Activated naive CD4-positive, alpha-beta T cell treated with anti-CD3 and anti-CD28 coated beads, Interleukin-2, amount 50 U/mL, for 72 hours (primary cell): ENCODE results near the gene NUBPL. TPM values are rescaled to one million over a fixed set of nuclear protein-coding genes. Genes with fewer than 3 reads are reported as not detected.

Experiments
- ATAC-seq, 2 donors: fragments of 150-1000 bp; cut with Tn5 transposase; 2 replicates each; pipeline ENCODE4 v1.10.0; 2021; ENCODE audit warnings: mild to moderate bottlenecking in 2 of 2, moderate library complexity in 2 of 2
- DNase-seq, 2 donors: peaks; one replicate each; pipeline ENCODE4 v3.0.0; 2021 to 2022; ENCODE audit warnings: low spot score in 2 of 2
- H3K27ac Mint-ChIP-seq, 2 donors: one replicate each; pipeline ENCODE4 v1.8.0; 2022; ENCODE audit warnings: mild to moderate bottlenecking in 2 of 2, mixed read lengths in 2 of 2
- H3K36me3 Mint-ChIP-seq, 2 donors: one replicate each; pipeline ENCODE4 v1.8.0; 2022; ENCODE audit warnings: mixed read lengths in 2 of 2
- H3K9me3 Mint-ChIP-seq, 2 donors: one replicate each; pipeline ENCODE4 v1.8.0; 2022; ENCODE audit warnings: mixed read lengths in 2 of 2
- total RNA-seq, 2 donors: library from RNA; stranded (reverse); gene quantifications; one replicate each; pipeline ENCODE4 v1.2.3, GENCODE V29; 2022

Gene NUBPL
- total RNA-seq, 2 donors from 2014 or later = 7.5 to 10.3 TPM

DNA sequence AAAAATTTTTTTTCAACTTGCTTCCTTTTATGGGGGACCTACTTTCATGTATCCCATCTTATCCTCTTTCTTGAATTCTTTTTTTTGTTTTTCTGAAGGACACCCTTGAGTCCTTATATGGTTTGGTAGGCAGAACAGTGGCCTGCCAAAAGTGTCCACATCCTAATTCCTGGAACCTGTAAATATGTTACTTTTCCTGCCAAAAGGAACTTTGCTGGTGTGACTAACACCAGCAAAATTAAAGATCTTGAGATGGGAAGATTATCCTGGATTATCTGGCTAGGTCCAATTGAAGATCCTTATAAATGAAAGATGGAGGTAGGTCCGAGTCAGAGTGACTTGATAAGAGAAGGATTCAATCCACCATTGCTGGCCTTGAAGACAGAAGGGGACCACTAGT lies 5.3 kb downstream of the NUBPL start:
- ATAC-seq (no peak), DNase-seq (no peak)
- peaks cover 0 to 3% of the 10 kb centered on the region in 2 donors for H3K36me3 Mint-ChIP-seq
- no peak overlapping the region for H3K27ac Mint-ChIP-seq
- H3K9me3 Mint-ChIP-seq = no peaks in the 10 kb centered on the region

DNA sequence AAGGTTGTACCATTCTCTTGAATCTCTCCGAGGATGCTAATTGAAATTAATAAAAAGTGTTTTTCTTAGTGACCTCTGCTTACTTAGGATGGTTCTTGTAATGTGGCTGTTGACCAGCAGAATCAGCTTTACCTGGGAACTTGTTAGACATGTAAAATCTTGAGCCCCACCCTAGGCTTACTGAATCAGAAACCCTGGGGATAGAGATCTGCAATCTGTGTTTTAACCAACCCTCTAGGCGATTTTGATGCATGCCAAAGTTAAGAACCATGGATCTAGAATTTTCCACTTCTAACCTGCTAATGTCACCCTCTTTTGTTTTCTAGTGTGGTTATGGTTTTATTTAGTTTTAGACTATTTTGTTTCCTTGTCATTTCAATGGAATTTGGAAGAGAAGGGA lies 6.5 kb downstream of the NUBPL start:
- H3K36me3 Mint-ChIP-seq = no peaks in the 10 kb centered on the region
- ATAC-seq (no peak), DNase-seq (no peak)
- no peak overlapping the region for H3K27ac Mint-ChIP-seq
- no peaks in the 10 kb centered on the region for H3K9me3 Mint-ChIP-seq

DNA sequence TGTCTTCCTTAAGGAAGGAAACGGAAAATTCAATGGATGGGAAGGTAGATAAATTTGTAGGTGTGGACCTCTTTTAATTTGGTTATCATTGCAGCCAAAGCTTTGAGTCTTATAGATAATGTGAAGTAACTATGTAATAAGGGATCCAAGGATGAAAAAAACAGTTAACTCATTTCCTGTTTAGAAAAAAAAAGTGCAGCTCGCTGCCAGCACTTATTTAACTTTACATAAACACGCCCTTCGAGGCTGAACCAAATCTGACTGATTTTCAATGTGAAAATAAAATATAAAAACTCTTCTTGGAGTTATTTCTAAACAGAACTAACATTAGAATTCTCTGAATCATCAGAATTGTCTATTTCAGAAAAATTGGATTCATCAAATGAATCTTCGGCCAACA lies 7.0 kb downstream of the NUBPL start:
- Mint-ChIP-seq H3K36me3 (no peaks in the 10 kb centered on the region), H3K27ac (no peak overlapping the region), H3K9me3 (no peaks in the 10 kb centered on the region)
- ATAC-seq (no peak), DNase-seq (no peak)

DNA sequence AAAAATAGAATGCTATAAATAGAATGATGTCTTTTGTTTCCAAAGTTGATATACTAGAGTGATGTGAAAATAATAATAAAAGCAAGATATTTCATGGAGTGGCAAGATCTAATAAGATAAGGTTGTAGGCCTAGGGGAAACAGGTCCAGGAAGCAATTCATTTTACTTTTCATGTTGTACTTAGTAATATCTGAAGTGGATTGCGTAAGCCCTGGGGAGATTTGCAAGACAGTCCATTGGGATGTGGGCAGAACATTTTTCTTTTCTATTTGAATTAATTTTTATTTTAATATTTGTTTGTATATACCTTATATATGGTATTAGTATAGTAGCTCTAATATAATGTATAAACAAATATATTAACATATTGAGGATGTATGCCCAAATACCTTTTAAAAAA lies 7.5 kb downstream of the NUBPL start:
- Mint-ChIP-seq H3K36me3 (no peaks in the 10 kb centered on the region), H3K9me3 (no peaks in the 10 kb centered on the region), H3K27ac (no peak overlapping the region)
- ATAC-seq (no peak), DNase-seq (no peak)

DNA sequence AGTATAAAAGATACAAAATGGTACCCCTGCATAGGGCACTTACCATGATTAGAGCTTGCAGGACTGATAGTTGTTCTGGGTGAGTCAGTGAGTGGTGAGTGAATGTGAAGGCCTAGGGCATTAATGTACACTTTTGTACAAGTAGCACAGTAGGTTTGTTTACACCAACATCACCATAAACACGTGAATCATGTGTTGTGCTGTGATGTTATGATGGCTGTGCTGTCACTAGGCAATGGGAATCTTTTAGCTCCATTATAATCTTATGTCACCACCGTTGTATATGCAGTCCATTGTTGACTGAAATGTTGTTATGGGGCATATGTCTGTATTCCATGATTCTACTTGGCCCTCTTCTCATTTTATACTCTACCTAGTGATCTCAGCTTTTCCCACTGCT lies 11.8 kb downstream of the NUBPL start:
- Mint-ChIP-seq H3K27ac (no peak overlapping the region), H3K9me3 (no peaks in the 10 kb centered on the region), H3K36me3 (peaks cover 0 to 7% of the 10 kb centered on the region in 2 donors)
- ATAC-seq (no peak), DNase-seq (no peak)

DNA sequence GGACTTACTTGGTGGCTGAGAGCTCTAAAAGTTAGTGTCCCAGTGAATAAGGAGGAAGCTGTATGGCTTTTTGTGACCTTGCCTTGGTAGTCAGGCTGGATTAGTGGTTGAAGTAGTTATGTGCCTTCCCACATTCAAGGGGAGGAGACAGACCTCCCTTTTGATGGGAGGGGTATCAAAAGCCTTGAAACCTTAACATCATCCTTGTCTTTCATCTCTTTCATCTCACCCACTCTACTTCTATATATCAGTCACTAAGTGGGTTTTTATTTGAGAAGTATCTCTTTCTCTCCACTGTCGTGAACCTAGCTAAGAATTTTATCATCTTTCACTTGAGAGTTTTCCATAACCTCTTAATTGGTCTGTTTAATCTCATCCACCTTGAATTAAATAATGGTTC lies 15.7 kb downstream of the NUBPL start:
- DNase-seq (no peak), ATAC-seq (peak in 1 of 2 donors; percentile 94)
- Mint-ChIP-seq H3K9me3 (no peaks in the 10 kb centered on the region), H3K27ac (no peak overlapping the region), H3K36me3 (peaks cover 0 to 7% of the 10 kb centered on the region in 2 donors)

DNA sequence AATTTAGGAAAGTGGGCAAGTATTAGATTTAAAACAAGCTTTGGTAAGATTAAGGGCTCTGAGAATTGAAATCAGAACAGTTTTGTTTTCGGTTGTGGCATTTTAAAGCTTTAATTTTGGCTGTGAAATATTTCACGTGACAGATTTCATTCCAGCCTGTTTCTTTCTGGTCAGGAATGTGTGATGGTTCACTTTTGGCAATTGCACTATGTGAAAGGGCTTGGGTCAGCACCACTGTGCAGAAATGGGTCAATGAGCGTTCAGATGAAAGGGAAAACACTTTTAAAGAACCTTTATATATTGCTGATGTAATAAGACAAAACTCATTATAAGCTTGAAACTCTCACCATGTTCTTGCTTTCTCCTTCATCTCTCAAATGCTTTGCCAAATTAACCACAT lies 17.1 kb downstream of the NUBPL start:
- ATAC-seq = no peak
- H3K9me3 Mint-ChIP-seq = no peaks in the 10 kb centered on the region
- no peak for DNase-seq
- H3K36me3 Mint-ChIP-seq = peaks cover 0 to 7% of the 10 kb centered on the region in 2 donors
- H3K27ac Mint-ChIP-seq = no peak overlapping the region

DNA sequence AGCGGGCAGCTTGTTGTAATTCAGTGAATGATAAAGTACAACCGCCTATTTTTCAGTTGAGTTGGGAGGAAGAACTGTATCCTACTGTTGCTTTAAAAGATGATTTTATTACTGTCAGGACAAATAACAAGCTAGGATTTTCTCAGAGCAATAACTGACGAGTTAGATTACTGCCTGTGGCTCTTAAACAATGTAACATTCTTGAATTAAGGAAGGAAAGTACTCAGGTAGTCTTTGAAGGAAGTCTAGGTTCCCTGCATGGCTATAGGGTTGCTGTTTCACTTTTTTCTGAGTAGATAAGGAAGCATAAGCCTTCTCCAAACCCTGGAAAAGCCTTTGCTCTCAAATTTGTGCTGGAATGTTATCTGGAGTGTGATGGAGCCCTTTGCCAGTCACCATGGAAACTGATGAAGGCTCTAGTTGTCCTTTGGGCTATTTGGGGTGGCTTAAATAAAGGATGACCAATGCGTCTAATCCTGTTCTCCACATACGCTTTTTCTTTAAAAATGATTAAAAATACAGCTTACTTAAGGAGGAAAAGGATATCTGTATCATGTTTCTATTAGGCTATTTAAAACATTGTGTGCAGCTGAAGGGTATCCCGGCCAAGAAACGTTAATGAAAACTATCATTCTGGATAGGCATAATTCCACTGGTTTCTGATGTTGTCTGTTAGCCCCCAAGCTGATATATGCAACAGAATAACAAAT lies 17.7 kb downstream of the NUBPL start:
- Mint-ChIP-seq H3K36me3 (peaks cover 0 to 7% of the 10 kb centered on the region in 2 donors), H3K9me3 (no peaks in the 10 kb centered on the region), H3K27ac (no peak overlapping the region)
- DNase-seq = no peak
- ATAC-seq = no peak

DNA sequence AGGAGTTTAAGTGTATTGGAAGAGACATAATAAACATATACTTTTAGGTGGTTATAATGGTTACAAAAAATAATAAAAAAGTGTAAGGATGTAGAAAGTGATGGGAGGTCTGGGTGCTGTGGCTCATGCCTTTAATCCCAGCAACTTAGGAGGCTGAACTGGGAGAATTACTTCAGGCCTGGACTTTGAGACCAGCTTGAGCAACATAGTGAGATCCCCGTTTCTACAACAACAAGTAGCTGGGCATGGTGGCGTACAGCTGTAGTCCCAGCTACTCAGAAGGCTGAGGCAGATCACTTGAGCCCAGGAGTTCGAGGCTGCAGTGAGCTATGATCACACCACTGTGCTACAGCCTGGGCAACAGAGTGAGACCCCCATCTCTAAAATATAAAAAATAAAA lies 19.0 kb downstream of the NUBPL start:
- ATAC-seq (no peak), DNase-seq (no peak)
- no peaks in the 10 kb centered on the region for H3K9me3 Mint-ChIP-seq
- H3K36me3 Mint-ChIP-seq = peaks cover 0 to 7% of the 10 kb centered on the region in 2 donors
- no peak overlapping the region for H3K27ac Mint-ChIP-seq

DNA sequence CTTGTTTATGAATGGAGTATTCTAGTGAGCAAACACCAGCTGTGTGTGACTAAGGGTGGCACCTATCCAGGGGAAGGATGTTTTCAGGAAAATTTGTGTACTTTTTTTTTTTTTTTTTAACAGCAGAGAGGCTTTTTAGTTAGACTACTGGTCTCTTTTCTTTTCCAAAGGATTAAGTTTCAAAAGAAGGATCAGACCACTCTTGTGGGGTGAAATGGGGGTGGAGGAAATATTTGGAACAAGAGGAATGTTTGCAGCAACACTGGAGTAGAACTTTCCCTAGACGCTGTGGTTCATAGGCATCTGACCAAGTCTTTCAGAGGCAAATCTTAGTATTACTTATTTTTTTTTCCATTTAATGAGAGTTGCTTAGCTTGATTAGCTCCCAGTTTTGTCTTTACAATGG lies 21.1 kb downstream of the NUBPL start:
- DNase-seq = no peak
- Mint-ChIP-seq H3K27ac (no peak overlapping the region), H3K36me3 (peaks cover 0 to 6% of the 10 kb centered on the region in 2 donors), H3K9me3 (no peaks in the 10 kb centered on the region)
- no peak for ATAC-seq

DNA sequence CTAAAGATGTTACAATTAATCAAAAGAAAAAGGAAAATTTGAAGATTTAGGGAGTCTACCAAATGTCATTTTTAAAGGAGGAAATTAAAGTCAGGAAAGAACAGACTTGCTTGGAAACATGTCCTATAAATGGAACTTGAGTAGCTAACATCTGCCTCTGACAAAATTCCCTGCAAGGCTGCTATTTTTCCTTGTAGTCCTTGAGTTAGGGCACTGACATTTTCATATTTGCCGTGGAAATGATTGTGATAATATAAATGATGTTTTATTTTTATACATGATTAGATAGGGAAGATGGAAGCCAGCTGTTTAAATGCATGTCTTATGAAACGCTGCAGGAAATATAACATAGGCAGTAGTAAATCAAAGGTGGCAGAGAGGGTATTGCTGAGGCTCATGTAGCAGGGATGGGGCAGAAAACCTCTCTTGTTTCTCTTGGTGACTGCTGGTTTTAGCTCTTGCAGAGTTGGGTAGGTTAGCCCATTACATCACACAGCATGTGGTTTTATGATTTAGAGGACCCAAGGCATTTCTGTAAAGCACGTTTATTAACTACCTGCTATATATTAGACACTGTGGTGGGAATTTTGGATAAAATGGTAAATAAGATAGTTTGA lies 21.7 kb downstream of the NUBPL start:
- no peaks in the 10 kb centered on the region for H3K9me3 Mint-ChIP-seq
- no peak for DNase-seq
- peaks cover 0 to 6% of the 10 kb centered on the region in 2 donors for H3K36me3 Mint-ChIP-seq
- ATAC-seq = no peak
- no peak overlapping the region for H3K27ac Mint-ChIP-seq

DNA sequence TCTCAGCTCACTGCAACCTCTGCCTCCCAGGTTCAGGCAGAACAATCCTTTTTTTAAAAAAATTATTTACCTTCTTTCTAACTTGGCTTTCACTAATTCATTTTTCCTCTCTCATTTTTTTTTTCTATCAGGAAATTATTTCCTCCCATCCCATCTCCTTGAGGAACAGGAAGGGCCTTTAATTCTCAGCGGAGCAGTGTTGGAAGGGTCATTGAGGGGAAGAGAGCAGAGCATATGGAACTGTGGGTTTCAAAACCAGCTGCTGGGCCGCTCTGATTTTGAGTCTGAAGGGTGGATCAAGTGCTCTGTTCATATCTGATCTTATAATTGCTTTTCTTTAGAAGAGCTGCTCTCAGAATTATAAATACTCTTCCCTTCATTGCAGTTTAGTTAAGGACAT lies 29.0 kb downstream of the NUBPL start:
- Mint-ChIP-seq H3K27ac (no peak overlapping the region), H3K9me3 (no peaks in the 10 kb centered on the region)
- no peak for DNase-seq

DNA sequence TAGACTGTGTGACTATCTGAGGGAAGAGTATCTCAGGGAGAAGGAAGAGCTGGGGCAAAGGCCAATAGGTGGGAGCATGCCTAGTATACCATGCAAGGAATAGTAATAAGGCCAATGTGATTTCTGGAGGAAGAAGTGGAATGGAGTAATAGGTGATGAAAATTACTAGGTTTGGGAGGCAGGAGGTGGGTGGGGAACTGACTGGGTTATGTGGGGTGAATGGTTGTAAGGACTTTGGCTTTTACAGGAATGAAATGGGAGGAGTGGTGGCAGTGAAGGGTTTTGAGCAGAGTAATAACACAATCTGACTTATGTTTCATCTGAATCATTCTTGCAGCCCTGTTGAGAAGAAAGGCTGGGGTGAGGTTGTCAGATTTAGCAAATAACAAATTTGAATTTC lies 30.9 kb downstream of the NUBPL start:
- Mint-ChIP-seq H3K9me3 (no peaks in the 10 kb centered on the region), H3K27ac (peak overlapping the region in 1 of 2 donors; percentile 28), H3K36me3 (no peaks in the 10 kb centered on the region)
- DNase-seq (no peak), ATAC-seq (no peak)

More for the DNA sequence above, 29.0 kb downstream of the NUBPL start:
- H3K36me3 Mint-ChIP-seq = peaks cover 0 to 5% of the 10 kb centered on the region in 2 donors
- no peak for ATAC-seq

DNA sequence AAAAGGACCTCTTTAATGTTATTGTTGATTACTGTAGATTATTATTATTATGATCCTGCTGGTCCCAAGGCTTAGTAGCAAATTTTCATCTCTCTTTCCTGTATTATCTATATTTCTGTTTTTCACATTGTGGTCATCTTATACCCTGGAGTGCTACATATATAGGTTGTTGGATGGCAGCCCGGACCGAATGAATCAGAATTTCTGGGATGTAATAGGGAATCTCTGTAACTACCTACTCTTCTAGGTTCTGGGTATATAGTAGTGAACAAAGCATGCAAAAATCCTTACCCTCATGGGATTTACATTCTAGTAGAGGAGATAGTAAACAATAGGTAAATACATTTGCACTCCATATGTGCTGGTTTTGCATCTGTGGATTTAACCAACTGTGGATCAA lies 31.4 kb downstream of the NUBPL start:
- no peaks in the 10 kb centered on the region for H3K9me3 Mint-ChIP-seq
- DNase-seq (no peak), ATAC-seq (no peak)
- H3K36me3 Mint-ChIP-seq = no peaks in the 10 kb centered on the region
- no peak overlapping the region for H3K27ac Mint-ChIP-seq

DNA sequence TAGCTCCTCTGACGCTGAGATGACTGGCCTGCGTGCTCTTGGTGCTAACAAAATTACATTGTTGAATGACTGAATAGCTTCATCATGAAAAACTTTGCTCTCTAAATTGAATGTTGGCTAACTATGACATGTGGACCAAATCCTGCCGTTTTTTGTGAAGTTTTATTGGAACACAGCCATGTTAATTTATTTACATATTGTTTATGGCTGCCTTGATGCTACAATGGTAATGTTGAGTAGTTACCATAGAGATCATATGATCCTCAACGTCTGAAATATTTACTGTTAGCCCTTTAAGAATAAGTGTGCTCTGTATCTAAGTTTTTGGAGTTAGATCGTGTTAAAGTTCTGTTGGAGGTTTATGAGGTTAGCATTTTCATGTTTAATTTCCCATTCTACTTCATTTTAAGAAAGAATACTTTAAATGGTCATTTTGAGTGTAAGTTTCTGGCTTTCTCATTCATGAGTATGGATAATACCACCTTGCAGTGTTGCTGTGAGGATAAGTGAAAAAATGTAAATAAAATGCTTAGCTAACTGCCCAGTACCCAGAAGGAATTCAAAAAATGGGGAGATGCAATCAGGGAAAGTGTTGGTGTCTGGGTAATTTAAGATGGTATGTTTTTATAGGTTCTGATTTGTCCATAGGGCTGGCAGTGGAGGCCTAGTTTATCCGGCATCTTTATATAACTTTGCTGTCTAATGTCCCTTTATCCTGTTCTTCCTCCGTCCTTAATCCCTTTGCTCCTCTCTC lies 35.3 kb downstream of the NUBPL start:
- Mint-ChIP-seq H3K27ac (no peak overlapping the region), H3K36me3 (peaks cover 12 to 18% of the 10 kb centered on the region in 2 donors), H3K9me3 (no peaks in the 10 kb centered on the region)
- DNase-seq (no peak), ATAC-seq (no peak)

DNA sequence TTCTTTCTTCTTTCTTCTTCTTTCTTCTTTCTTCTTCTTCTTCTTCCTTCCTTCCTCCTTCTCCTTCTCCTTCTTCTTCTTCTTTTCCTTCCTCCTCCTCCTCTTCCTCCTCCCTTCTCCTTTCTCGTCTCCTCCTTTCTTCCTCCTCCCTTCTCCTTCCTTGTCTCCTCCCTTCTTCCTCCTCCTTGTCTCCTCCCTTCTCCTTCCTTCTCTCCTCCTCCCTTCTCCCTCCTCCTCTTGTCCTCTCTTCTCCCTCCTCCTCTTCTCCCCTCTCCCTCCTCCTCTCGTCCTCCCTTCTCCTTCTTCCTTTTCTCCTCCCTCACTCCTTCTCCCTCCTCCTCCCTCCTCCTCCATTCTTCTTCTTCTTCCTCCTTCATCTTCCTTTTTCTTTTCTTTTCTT lies 44.5 kb downstream of the NUBPL start:
- peaks cover 8 to 21% of the 10 kb centered on the region in 2 donors for H3K9me3 Mint-ChIP-seq
- peaks cover 25 to 41% of the 10 kb centered on the region in 2 donors for H3K36me3 Mint-ChIP-seq
- no peak overlapping the region for H3K27ac Mint-ChIP-seq
- no peak for ATAC-seq
- no peak for DNase-seq

DNA sequence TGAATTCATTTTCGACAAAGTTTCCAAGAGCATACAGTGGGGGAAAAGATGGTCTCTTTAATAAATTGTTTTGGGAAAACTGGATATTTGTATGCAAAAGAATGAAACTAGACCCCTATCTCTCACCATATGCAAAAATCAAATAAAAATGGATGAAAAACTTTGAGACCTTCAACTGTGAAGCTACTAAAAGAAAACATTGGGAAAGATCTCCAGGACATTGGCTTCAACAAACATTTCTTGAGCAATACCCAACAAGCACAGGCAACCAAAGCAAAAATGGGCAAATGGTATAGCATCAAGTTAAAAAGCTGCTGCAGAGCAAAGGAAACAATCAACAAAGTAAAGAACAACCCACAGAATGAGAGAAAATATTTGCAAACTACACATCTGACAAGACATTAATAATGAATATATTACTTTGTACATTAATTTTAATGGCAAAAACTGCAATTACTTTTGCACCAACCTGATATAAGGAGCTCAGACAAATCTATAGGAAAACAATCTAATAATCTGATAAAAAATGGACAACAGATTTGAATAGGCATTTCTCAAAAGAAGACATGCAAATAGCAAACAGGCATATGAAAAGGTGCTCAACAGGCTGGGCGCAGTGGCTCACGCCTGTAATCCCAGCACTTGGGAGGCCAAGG lies 50.7 kb downstream of the NUBPL start:
- DNase-seq (no peak), ATAC-seq (no peak)
- H3K27ac Mint-ChIP-seq = no peak overlapping the region
- H3K9me3 Mint-ChIP-seq = peaks cover 19 to 27% of the 10 kb centered on the region in 2 donors
- peaks cover 11 to 47% of the 10 kb centered on the region in 2 donors for H3K36me3 Mint-ChIP-seq
